GM20431 (cell line): Measurements from ENCODE around the gene ATP8A1.

Experiments used
- in situ Hi-C: fragments of 300-500 bp; cut with MseI, MboI; formaldehyde crosslinking; loops from one replicate; pipeline ENCODE4 v1.15.0; 2020; ENCODE audit warnings: low sequenced_read_pairs; ENCODE audit not compliant: unreplicated experiment

Gene ATP8A1

GRCh38 chr4:42440083-42440482 is 216.8 kb downstream of the ATP8A1 start:
- in situ Hi-C loops = no loop called here

- in situ Hi-C loops = no loop called here
Measured at GRCh38 chr4:42436928-42437565, 219.9 kb downstream of the ATP8A1 start.

GRCh38 chr4:42428036-42428435 is 228.9 kb downstream of the ATP8A1 start:
- in situ Hi-C loops = no loop called here

- in situ Hi-C loops = no loop called here
Measured at GRCh38 chr4:42425146-42426065, 231.5 kb downstream of the ATP8A1 start.

- in situ Hi-C loops = no loop called here
Measured at GRCh38 chr4:42420140-42420539, 236.8 kb downstream of the ATP8A1 start.

- in situ Hi-C loops = no loop called here
Measured at GRCh38 chr4:42417550-42417949, 239.4 kb downstream of the ATP8A1 start.

- in situ Hi-C loops = no loop called here
Measured at GRCh38 chr4:42416017-42416416, 240.9 kb downstream of the ATP8A1 start.

- in situ Hi-C loops = no loop called here
Measured at GRCh38 chr4:42415281-42415680, 241.6 kb downstream of the ATP8A1 start.

GRCh38 chr4:42412251-42412650 is 244.7 kb downstream of the ATP8A1 start:
- in situ Hi-C loops = no loop called here

GRCh38 chr4:42411803-42412202 is 245.1 kb downstream of the ATP8A1 start:
- in situ Hi-C loops = no loop called here

GRCh38 chr4:42410446-42410845 is 246.5 kb downstream of the ATP8A1 start:
- in situ Hi-C loops = no loop called here

GRCh38 chr4:42404001-42404400 is 252.9 kb downstream of the ATP8A1 start:
- in situ Hi-C loops = no loop called here

GRCh38 chr4:42401171-42401570 is 255.7 kb downstream of the ATP8A1 start:
- in situ Hi-C loops = no loop called here

GRCh38 chr4:42399393-42399792 is 257.5 kb downstream of the ATP8A1 start:
- in situ Hi-C loops = no loop called here

GRCh38 chr4:42398871-42399331 is 258.0 kb downstream of the ATP8A1 start:
- in situ Hi-C loops = no loop called here

GRCh38 chr4:42398171-42398870 is 258.6 kb downstream of the ATP8A1 start:
- in situ Hi-C loops = no loop called here

- in situ Hi-C loops = no loop called here
Measured at GRCh38 chr4:42397635-42398170, 259.2 kb downstream of the ATP8A1 start.

- in situ Hi-C loops = no loop called here
Measured at GRCh38 chr4:42396752-42397634, 259.9 kb downstream of the ATP8A1 start, which contains the start of gene SHISA3. TSS of gene SHISA3 (plus strand) at chr4:42397488. CDS start at chr4:42398057, 569 bp downstream.

- in situ Hi-C loops = no loop called here
Measured at GRCh38 chr4:42396361-42396751, 260.5 kb downstream of the ATP8A1 start.
